Suppressor macrophage treated with lipopolysaccharide for 4 hours (primary cell): ENCODE results near the gene GPN3.
"Not testable (repeated sequence)": the region's sequence is repeated elsewhere in the genome, so short reads cannot be mapped to it uniquely, and the experiment has no call there.

Source experiments
- DNase-seq: peaks from one replicate; pipeline ENCODE4 v3.0.0-alpha.2; 2020

Gene GPN3

DNA sequence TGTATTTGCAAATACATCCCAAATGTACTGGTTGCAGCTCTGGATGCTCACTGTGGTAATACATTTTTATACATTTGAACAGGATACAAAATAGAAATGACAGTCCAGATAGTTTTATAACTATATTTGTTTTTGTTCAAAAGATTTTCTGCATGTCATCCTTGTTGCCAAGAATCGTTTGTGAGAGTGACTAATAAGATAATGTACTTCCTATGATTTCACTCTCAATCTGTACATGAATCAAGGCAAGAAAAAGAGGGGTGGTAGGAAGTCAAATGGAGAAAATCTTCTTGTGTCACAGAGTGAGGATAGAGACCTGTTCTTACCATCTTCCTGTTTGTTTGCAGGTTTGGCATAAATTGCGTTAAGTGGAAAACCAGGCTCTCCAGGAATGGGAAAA is 31.8 kb downstream of the GPN3 start:
- no peak for DNase-seq

DNA sequence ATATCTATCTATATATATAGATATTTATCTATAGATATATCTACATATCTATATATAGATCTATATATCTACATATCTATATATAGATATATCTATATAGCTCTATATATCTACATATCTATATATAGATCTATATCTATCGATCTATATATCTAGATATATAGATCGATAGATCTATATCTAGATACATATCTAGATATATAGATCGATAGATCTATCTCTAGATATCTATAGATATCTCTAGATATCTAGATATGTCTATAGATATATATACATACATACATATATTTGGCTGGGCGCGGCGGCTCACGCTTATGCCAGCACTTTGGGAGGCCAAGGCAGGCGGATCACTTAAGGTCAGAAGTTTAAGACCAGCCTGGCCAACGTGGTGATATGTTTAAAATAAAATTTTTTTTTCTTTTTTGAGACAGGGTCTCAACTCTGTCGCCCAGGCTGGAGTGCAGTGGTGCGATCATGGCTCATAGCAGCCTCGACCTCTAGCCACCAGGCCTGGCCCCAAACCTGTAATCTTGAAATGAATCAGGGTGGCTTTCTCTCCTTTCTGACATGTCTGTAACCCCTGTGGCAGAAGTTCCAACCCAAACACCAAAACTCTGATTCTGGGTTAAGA is 36.0 kb downstream of the GPN3 start:
- no peak for DNase-seq

DNA sequence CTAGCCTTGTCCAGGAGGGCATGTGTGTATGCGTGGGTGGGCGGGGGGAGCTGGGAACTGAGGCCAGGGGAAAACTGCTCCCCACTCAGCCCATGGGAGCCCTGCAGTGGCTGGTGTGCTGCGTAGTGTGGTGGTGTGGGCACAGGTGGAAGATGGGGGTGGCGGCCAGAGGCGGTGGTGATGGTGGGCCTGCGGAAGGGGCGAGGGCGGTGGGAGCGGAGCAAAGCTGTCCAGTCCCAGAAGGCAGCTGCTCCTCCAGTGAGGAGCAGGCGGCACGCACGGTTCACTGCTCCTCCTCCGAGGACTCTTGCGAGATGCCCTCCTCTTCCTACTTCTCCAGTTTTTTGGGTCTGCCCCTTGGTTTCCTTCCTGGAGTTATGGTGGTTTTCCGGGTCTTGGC is 38.4 kb downstream of the GPN3 start:
- not testable (repeated sequence) for DNase-seq

DNA sequence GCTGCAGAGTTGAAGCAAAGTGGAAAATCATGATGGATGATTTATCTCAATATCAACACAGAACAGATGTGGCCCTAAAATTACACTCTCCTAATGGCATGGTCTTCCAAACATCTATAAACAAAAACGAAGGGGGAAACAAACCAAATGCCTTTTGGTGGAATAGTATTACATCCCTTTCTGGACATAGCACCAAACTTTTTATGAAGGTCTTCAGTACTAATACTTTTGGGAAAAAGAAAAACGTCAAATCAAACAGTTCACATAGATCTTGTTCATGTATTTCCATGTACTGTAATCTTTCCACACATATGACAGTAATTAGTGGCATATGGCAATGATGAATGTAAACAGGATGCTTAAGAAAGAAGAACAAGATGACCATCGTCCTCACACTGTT is 41.7 kb downstream of the GPN3 start:
- DNase-seq = no peak

DNA sequence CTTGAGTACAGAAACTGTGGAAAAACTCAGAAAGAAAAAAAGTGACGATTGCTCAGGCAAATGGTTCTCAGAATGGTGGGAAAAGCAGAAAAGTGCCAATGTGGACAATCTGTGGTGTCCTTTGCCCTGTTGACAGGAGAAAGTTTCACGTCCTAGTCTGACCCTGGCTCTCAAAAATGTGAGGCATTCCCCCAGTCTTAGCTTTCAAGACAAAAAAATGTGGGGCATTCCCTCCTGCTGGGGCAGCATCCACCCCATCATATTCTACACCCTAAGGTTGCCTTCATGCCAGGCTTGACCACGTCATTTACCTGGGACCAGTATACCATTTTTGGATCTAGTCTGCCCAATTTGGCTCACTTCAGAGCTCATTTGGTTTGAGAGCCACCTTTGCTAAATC is 43.8 kb downstream of the GPN3 start:
- DNase-seq = no peak

DNA sequence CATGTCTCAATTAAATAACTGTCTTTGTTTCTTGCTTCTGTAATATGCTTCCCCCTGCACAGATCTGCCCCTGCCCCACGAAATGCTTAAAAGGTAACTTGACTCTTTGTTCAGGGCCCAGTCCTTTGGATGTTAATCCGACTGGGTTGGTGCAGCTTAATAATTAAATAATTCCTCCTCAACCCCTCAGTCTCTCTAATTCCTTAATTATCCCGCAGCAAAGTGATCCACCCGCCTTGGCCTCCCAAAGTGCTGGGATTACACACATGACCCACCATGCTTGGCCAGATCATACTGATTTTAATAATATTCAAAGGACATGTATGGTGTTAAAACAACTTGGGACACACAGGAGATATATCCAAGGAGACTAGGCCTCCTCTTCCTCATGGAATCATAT is 46.4 kb downstream of the GPN3 start:
- DNase-seq = no peak

DNA sequence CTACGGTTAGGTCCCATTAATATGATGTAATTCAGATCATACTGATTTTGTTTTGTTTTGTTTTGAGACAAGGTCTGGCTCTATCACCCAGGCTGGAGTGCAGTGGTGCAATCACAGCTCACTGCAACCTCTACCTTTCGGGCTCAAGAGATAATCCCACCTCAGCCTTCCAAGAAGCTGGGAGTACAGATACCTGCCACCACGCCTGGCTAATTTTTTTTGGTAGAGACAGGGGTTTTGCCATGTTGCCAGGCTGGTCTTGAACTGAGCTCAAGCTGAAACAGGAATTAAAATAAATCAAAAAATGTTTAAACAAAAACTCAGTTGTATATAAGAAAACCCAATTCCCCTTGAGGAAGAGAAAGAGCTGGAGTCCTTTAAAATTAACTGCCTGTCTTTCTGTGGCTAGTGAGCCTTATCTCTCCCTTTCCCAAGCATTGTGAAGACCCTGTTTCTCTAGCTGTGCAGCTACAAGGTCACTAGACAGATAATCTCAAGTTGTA is 46.8 kb downstream of the GPN3 start:
- no peak for DNase-seq

DNA sequence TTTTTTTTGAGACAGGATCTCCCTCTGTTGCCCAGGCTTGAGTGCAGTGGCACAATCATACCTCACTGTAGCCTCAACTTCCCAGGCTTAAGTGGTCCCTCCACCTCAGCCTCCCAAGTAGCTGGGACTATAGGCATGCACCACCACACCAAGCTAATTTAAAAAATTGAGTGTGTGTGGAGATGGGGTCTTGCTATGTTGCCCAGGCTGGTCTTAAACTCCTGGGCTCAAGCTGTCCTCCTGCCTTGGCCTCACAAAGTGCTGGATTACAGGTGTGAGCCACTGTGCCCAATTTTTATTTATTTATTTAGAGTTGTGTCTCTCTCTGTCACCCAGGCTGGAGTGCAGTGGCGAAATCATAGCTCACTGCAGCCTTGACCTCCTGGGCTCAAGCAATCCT is 47.4 kb downstream of the GPN3 start:
- not testable (repeated sequence) for DNase-seq

DNA sequence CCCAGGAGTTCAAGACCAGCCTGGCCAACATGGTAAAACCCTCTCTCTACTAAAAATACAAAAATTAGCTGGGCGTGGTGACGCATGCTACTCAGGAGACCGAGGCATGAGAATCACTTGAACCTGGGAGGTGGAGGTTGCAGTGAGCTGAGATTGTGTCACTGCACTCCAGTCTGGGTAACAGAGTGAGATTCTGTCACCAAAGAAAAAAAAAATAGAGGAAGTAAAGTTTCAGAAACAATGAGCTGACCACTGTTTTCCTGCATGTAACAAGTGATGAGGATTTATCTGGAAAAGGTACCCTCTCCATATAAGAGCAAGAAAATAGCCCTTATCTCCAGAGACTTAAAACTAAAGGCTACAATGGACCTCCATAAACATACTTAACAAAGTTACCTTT is 50.9 kb downstream of the GPN3 start:
- peak; percentile 30 for DNase-seq

DNA sequence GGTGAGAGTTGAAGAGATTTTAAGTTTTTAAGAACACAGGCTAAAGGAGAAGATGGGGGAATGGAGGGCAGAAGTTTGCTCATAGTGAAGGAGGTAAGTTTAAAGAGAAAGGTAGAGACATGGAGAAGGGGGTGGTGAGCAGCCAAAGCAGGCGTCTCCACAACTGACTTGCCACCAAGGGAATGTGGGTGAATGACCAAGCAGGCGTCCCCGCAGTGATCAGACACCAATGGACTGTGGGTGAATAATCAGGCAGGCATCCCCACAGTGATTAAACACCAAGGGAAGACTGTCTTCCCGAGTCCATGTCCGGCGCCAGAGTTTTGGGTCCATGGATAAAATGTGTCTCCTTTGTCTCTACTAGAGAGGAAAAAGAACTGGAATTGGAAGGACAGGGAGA is 58.0 kb downstream of the GPN3 start:
- DNase-seq = not testable (repeated sequence)

DNA sequence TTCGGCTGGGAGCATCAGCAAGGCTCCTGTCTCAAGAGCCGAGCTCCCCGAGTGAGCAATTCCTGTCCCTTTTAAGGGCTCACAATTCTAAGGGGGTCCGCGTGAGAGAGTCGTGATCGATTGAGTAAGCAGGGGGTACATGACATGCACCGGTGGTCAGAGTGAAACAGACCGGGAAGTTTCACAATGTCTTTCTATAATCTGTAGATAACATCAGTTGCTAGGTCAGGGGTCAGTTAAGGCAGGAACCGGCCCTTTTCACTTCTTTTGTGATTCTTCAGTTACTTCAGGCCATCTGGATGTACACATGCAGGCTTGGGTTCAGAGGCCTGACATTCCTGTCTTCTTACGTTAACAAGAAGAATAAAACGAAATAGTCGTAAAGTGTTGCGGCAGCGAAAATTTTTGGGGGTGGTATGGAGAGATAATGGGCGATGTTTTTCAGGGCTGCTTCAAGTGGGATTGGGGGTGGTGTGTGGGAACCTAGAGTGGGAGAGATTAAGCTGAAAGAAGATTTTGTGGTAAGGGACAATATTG is 62.9 kb downstream of the GPN3 start:
- not testable (repeated sequence) for DNase-seq

DNA sequence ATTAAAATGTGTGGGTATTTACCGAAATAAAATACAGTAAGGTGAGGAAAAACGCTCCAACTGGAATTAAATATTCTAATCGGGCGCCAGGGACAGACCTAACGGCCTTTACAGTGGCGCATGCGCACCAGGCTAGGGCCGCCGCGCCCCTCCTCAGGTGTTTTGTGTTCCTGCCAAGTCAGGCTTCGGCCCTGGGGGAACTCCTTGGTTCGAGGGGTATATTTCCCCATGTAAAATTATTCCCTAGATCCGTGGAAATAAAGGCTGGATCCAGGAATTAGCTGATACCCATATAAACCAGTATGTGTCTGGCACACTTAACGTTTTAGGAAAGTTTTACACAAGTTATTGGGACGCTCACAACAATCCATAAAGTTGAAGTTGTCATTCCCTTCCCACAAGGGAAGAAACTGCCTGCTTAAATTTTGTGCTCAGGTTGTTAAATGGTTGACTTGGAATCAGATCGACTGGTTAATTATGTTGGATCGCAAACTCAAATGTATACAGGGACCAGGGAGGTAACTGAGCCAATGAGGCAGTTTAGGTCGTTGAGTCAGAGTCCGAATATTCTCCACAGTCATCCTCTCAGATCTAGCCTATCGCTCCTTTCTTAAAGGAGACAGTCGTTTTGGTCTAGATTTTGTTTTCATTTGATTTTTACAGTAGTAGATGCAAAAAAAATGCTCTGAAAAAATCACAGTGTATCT is 63.9 kb downstream of the GPN3 start:
- DNase-seq = peak; percentile 86

DNA sequence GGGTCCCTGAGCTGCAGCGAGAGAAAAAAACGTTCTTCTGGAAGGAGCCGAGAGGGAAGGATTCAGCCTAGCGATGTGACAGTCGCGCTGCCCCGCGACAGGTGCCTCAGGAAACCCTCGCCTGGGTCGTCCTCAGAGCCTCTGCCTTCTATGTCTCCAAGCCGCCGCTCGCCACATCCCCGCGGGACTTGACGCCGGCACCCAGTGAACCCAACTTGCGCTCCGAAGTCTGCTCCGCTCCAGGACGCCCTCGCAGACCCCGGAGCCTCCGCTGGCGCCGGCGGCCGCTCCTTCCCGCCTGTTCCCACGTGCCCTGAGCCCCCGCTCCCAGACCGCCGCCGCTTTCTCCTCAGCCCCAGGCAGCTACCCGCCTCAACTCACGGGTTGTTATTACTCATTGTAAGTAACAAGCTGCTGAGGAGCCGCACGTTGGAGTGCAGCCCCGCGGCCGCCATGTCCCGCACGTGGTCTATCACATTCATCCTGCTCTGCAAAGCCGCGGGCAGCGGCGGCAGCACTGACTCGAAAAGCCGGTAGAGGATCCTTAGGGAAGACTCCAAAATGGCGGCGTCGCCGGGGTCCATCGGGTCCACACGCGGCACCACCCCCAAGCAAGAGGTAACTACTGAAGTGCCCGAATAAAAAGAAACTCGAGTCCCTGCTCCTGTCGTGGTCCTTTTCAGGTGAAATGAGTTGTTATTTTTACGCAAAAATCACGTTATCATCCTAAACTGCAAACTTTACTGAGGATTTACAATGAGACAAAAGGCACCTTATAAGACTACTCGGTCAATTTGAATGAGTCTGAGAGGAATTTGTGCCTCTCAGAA is 64.7 kb downstream of the GPN3 start, which contains the start of gene ANAPC7:
Gene ANAPC7, minus strand, starts transcription at position 563 of the 830 bp plus-strand sequence. Its CDS starts 81 bp downstream, at position 482.
- peak; percentile 96 for DNase-seq
